KOPT-K1 (cell line): Measurements from ENCODE around the gene TECTA.
"Not testable (repeated sequence)": the region's sequence is repeated elsewhere in the genome, so short reads cannot be mapped to it uniquely, and the experiment has no call there.

Experiments
- H3K27ac ChIP-seq: fragments of 200-600 bp; sonication (generic); 2 replicates; pipeline ENCODE4 v1.5.1; 2016; ENCODE audit warnings: antibody characterized with exemption, mild to moderate bottlenecking, low read depth, low read length; ENCODE audit not compliant: poor library complexity, severe bottlenecking
- H3K36me3 ChIP-seq: fragments of 200-600 bp; sonication (generic); 2 replicates; pipeline ENCODE4 v1.5.1; 2017; ENCODE audit warnings: antibody characterized with exemption, mild to moderate bottlenecking, low read length, moderate library complexity; ENCODE audit not compliant: insufficient read depth
- H3K9me3 ChIP-seq: fragments of 200-600 bp; sonication (generic); 2 replicates; pipeline ENCODE4 v1.5.1; 2017; ENCODE audit warnings: antibody characterized with exemption, low read length, mild to moderate bottlenecking; ENCODE audit not compliant: insufficient read depth, poor library complexity, severe bottlenecking

TECTA gene

GRCh38 chr11:121159741-121160140 lies 58.7 kb downstream of the TECTA start:
- Histone ChIP-seq H3K27ac (no peak overlapping the region), H3K9me3 (no peaks in the 10 kb centered on the region), H3K36me3 (no peaks in the 10 kb centered on the region)

DNA sequence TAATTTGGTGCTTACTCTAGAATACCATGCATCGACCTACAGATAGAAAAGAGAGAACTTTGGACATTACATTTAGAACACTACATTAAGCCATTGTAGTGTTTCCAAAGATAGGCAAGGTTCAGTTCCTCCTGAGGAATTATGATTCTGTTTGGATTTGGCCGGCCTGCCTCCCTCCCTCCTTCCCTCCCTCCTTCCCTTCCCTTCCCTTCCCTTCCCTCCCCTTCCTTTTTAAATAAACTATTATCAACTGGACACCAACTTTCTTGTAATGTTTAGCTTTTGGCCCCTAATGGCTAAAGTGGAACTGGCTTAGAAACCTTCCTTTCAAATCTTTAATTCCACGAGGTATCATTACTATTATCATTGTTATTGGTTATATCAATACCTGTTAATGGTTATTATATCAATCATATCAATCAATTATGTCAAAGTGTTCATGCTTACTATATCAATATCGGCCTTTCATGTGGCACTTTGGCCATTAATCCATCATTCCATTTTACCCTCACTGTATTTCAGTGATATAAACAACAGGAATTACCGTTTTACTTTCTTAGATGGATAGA lies 60.4 kb downstream of the TECTA start:
- Histone ChIP-seq H3K36me3 (no peaks in the 10 kb centered on the region), H3K9me3 (no peaks in the 10 kb centered on the region)

GRCh38 chr11:121163658-121164308 lies 62.7 kb downstream of the TECTA start:
- H3K36me3 ChIP-seq: no peaks in the 10 kb centered on the region
- H3K27ac ChIP-seq: no peak overlapping the region
- H3K9me3 ChIP-seq: no peaks in the 10 kb centered on the region

More for the DNA sequence above, 60.4 kb downstream of the TECTA start:
- H3K27ac ChIP-seq: no peak overlapping the region

- H3K27ac ChIP-seq, H3K36me3 ChIP-seq: not testable (repeated sequence)
- peaks cover 17% of the 10 kb centered on the region for H3K9me3 ChIP-seq
Observed at GRCh38 chr11:121177629-121178028, 76.6 kb downstream of the TECTA start.

GRCh38 chr11:121179306-121179705 lies 78.3 kb downstream of the TECTA start:
- no peaks in the 10 kb centered on the region for H3K36me3 ChIP-seq
- no peak overlapping the region for H3K27ac ChIP-seq
- H3K9me3 ChIP-seq: peaks cover 22% of the 10 kb centered on the region

- H3K9me3 ChIP-seq: peaks cover 22% of the 10 kb centered on the region
Observed at GRCh38 chr11:121180183-121180582, 79.1 kb downstream of the TECTA start.

DNA sequence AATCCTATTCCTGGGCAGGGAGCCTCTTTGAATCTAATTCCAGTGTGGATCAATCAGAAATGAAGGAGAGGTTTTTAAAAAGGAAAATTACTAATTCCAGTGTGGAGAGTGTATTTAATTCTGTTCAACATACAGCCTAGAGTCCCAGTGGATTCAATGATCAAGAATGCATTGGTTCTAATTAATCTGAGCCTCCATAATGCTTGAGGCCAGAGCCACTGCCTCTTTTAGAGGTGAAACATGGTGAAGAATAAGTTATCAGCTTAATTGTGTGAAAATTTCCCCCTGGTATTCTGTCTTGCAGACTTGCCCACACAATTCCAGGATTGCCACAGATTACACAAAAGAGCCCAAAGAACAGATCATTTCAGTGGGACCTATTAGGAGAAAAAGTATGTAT lies 87.7 kb downstream of the TECTA start:
- Histone ChIP-seq H3K36me3 (no peaks in the 10 kb centered on the region), H3K27ac (no peak overlapping the region), H3K9me3 (no peaks in the 10 kb centered on the region)

More at GRCh38 chr11:121180183-121180582, 79.1 kb downstream of the TECTA start:
- Histone ChIP-seq H3K27ac (no peak overlapping the region), H3K36me3 (no peaks in the 10 kb centered on the region)

- H3K27ac ChIP-seq: no peak overlapping the region
- H3K36me3 ChIP-seq: no peaks in the 10 kb centered on the region
Observed at GRCh38 chr11:121191818-121192217, 90.8 kb downstream of the TECTA start.

GRCh38 chr11:121194731-121195596 lies 93.9 kb downstream of the TECTA start:
- H3K9me3 ChIP-seq: no peaks in the 10 kb centered on the region
- H3K36me3 ChIP-seq: no peaks in the 10 kb centered on the region
- no peak overlapping the region for H3K27ac ChIP-seq

More at GRCh38 chr11:121191818-121192217, 90.8 kb downstream of the TECTA start:
- no peaks in the 10 kb centered on the region for H3K9me3 ChIP-seq

DNA sequence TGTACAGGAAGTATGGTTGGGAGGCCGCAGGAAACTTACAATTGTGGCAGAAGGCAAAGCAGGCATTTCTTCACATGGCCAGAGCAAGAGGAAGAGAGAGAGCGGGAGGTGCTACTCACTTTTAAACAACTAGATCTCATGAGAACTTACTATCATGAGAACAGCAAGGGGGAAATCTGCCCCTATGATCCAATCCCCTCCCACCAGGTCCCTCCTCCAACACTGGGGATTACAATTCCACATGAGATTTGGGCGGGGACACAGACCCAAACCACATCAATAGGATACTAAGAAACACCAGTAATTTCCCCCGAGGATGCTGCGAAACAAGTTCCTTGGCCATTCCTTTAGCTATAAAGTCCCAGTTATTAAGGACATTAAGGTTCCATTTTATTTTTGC lies 97.4 kb downstream of the TECTA start:
- Histone ChIP-seq H3K36me3 (no peaks in the 10 kb centered on the region), H3K9me3 (no peaks in the 10 kb centered on the region), H3K27ac (no peak overlapping the region)

- no peak overlapping the region for H3K27ac ChIP-seq
- no peaks in the 10 kb centered on the region for H3K36me3 ChIP-seq
- H3K9me3 ChIP-seq: no peaks in the 10 kb centered on the region
Observed at GRCh38 chr11:121199516-121199915, 98.5 kb downstream of the TECTA start.

DNA sequence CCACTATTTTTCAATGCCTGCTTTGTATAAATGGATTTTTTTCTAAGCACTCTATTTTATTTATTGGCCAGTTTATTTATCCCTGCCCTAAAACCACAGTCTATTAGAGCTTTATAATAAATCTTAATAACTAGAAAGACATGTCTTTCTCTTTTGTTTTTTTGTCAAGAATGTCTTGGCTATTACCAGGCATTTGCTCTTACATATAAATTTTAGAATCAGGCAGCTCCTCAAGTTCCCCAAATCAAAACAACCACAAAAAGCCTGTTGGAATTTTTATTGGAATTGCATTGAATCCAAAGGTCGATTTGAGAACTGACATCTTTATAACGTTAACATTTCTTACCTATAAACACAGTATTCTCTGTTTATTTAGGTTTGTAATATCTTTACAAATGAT lies 105.8 kb downstream of the TECTA start:
- Histone ChIP-seq H3K9me3 (no peaks in the 10 kb centered on the region), H3K36me3 (no peaks in the 10 kb centered on the region), H3K27ac (no peak overlapping the region)

DNA sequence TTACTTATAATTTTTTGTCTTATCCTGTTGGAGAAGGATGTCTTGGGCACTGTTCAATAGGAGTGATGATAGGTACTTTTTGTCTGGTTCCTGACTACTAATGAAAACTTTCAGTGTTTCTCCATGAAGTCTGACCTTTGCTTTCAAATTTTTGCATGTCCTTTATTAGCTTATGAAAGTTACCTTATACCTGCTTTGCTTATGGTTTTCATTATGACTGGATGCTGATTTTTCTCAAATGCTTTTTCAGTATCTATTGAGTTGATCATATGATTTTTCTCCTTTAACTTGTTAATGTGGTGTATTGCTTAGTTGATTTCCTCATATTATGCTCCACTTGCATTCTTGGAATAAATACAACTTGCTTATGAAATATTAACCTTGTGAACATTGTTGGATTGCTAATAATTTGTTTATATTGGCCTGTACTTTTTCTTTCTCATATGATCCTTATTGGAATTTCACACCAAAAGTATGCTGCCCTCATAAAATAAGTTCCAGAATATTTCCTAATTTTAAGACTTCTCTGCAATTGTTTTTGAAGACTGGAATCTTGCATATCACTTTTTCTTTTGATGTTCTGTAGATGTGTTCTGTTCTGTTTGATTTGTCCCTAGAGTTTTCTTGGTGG lies 106.6 kb downstream of the TECTA start:
- Histone ChIP-seq H3K27ac (no peak overlapping the region), H3K9me3 (no peaks in the 10 kb centered on the region), H3K36me3 (no peaks in the 10 kb centered on the region)

DNA sequence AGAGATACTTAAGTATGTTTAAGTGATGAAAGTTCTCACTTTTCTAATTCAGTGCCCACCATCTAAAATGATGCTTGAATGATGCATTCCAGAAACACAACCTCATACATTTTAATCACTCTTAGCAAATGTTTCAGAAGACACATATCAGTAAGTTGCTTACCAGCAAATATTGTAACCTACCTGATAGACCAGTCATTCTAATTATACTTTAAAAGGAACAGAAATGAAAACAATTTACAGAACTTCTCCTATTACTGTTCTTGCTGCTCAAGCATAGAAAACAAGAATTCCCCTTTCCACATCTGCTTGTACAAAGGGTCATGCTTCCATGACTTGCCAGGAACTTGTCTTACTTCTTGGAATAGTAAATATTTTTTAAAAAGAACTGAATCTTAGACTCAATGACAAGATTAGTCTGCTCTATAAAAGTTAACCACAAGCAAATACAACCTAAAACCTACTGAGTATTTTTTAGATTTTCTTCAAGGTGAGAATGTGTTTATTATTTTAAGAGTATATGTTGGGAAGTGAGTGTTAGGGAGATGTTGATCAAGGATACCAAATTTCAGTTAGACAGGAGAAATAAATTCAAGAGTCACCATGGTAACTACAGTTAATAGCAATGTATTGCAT lies 109.5 kb downstream of the TECTA start:
- H3K36me3 ChIP-seq: no peaks in the 10 kb centered on the region
- no peak overlapping the region for H3K27ac ChIP-seq
- no peaks in the 10 kb centered on the region for H3K9me3 ChIP-seq

DNA sequence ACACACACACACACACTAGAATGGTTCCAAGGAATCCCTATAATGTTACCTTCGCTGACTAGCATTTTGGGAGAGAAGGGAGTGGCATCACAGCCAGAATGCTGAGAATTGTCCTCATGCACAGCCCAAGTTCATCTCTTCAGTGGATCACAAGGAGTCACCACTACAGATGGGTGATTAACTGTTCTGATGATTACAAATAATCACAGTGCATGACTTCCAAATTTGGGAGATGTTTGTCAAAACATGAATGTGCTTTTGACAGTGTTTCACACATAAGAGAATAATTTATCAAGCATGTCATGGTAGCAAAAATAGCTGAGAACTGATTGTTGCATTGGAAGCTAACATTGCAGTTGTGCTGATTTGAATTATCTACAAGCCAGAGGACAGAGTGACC lies 110.6 kb downstream of the TECTA start:
- Histone ChIP-seq H3K27ac (no peak overlapping the region), H3K36me3 (no peaks in the 10 kb centered on the region), H3K9me3 (no peaks in the 10 kb centered on the region)
